ENCODE measurements around the gene MAT2A. TPM values are rescaled to one million over a fixed set of nuclear protein-coding genes. Genes with fewer than 3 reads are reported as not detected.
A peak's percentile ranks its signal among the peaks of the same experiment; 100 is the strongest.

MAT2A gene
- total and polyA plus RNA-seq, 10 donors, result 41.3 to 195 (median 133) TPM

- H3K4me1 ChIP-seq, result peaks cover 2 to 34% (median 16%) of the 10 kb centered on the region in 6 donors
- no peak for DNase-seq
- peak in 1 of 3 donors; percentile 9 for TF ChIP-seq POLR2AphosphoS5 (IDR thresholded peaks at IDR 0.05)
- TF ChIP-seq CTCF (IDR thresholded peaks at IDR 0.05 in 8 of 11, conservative IDR thresholded peaks at IDR 0.05 in 3 of 11), result no peak
- TF ChIP-seq POLR2A (IDR thresholded peaks at IDR 0.05), result no peak
- no peak overlapping the region for H3K4me3 ChIP-seq
- no peaks in the 10 kb centered on the region for H3K9me3 ChIP-seq
- H3K27ac ChIP-seq, result no peak overlapping the region
- H3K36me3 ChIP-seq, result peaks cover 0 to 100% (median 67%) of the 10 kb centered on the region in 6 donors
- 73 to 91% (median 88%) methylated on average over 2 of the region's 2 CpGs for WGBS, 5 donors
- intact Hi-C loops (cut with DNase I; ENCODE audit: low total_unique reads), result no loop called here
- no peaks in the 10 kb centered on the region for H3K27me3 ChIP-seq (replicated peaks in 1 of 7)
These were observed 9.6 kb downstream of the MAT2A start for GRCh38 chr2:85548608-85548900.

- Histone ChIP-seq H3K36me3 (peaks cover 0 to 100% (median 67%) of the 10 kb centered on the region in 6 donors), H3K4me3 (no peak overlapping the region), H3K27me3 (replicated peaks in 1 of 7) (no peaks in the 10 kb centered on the region), H3K4me1 (peaks cover 2 to 30% (median 16%) of the 10 kb centered on the region in 6 donors), H3K27ac (no peak overlapping the region), H3K9me3 (no peaks in the 10 kb centered on the region)
- TF ChIP-seq POLR2AphosphoS5 (IDR thresholded peaks at IDR 0.05) (no peak), CTCF (IDR thresholded peaks at IDR 0.05 in 8 of 11, conservative IDR thresholded peaks at IDR 0.05 in 3 of 11) (no peak), POLR2A (IDR thresholded peaks at IDR 0.05) (no peak)
- 93 to 96% (median 95%) methylated on average over 10 of the region's 10 CpGs for WGBS, 5 donors
- intact Hi-C loops (cut with DNase I; ENCODE audit: low total_unique reads), result no loop called here
- DNase-seq, result no peak
These were observed 10.1 kb downstream of the MAT2A start for GRCh38 chr2:85549095-85549494.

GRCh38 chr2:85549826-85550225 is 10.9 kb downstream of the MAT2A start:
- Histone ChIP-seq H3K4me3 (no peak overlapping the region), H3K27ac (peak overlapping the region in 4 of 8 donors; percentile 45 to 71 (median 70)), H3K36me3 (peaks cover 0 to 100% (median 67%) of the 10 kb centered on the region in 6 donors), H3K27me3 (replicated peaks in 1 of 7) (no peaks in the 10 kb centered on the region), H3K9me3 (no peaks in the 10 kb centered on the region), H3K4me1 (peaks cover 2 to 30% (median 16%) of the 10 kb centered on the region in 6 donors)
- intact Hi-C loops (cut with DNase I; ENCODE audit: low total_unique reads), result loop anchor here (2.0 kb wide), 1 partner anchor 129 kb away; no protein-coding TSS in a partner anchor
- TF ChIP-seq POLR2A (IDR thresholded peaks at IDR 0.05) (no peak), POLR2AphosphoS5 (IDR thresholded peaks at IDR 0.05) (no peak), CTCF (IDR thresholded peaks at IDR 0.05 in 8 of 11, conservative IDR thresholded peaks at IDR 0.05 in 3 of 11) (no peak)
- WGBS, 5 donors, result 35 to 53% (median 52%) methylated on average over 4 of the region's 4 CpGs
- no peak for DNase-seq

GRCh38 chr2:85550486-85550885 is 11.5 kb downstream of the MAT2A start:
- TF ChIP-seq POLR2A (IDR thresholded peaks at IDR 0.05), result no peak
- no peak for TF ChIP-seq CTCF (IDR thresholded peaks at IDR 0.05 in 8 of 11, conservative IDR thresholded peaks at IDR 0.05 in 3 of 11)
- no peak for TF ChIP-seq POLR2AphosphoS5 (IDR thresholded peaks at IDR 0.05)
- no peaks in the 10 kb centered on the region for H3K9me3 ChIP-seq
- no peaks in the 10 kb centered on the region for H3K27me3 ChIP-seq (replicated peaks in 1 of 7)
- no peak for DNase-seq
- intact Hi-C loops (cut with DNase I; ENCODE audit: low total_unique reads), result loop anchor here (2.0 kb wide), 1 partner anchor 130 kb away; no protein-coding TSS in a partner anchor
- 46 to 69% (median 58%) methylated on average over 10 of the region's 10 CpGs for WGBS, 5 donors
- peaks cover 0 to 100% (median 67%) of the 10 kb centered on the region in 6 donors for H3K36me3 ChIP-seq
- no peak overlapping the region for H3K4me3 ChIP-seq
- H3K4me1 ChIP-seq, result peaks cover 2 to 30% (median 16%) of the 10 kb centered on the region in 6 donors
- H3K27ac ChIP-seq, result peak overlapping the region in 5 of 8 donors; percentile 45 to 71 (median 68)
